GM19468 (cell line): ENCODE data around the gene DOCK3.
"Not testable (repeated sequence)": the region's sequence is repeated elsewhere in the genome, so short reads cannot be mapped to it uniquely, and the experiment has no call there.

ENCODE experiments used
- ATAC-seq: cut with Tn5 transposase; IDR thresholded peaks from one replicate; pipeline ENCODE4 v1.9.1; 2021; ENCODE audit warnings: mild to moderate bottlenecking, moderate library complexity, moderate number of reproducible peaks; ENCODE audit not compliant: unreplicated experiment; ENCODE audit errors: extremely low read depth

Gene DOCK3

GRCh38 chr3:51271172-51271571, 596.4 kb downstream of the DOCK3 start:
- ATAC-seq: no peak

DNA sequence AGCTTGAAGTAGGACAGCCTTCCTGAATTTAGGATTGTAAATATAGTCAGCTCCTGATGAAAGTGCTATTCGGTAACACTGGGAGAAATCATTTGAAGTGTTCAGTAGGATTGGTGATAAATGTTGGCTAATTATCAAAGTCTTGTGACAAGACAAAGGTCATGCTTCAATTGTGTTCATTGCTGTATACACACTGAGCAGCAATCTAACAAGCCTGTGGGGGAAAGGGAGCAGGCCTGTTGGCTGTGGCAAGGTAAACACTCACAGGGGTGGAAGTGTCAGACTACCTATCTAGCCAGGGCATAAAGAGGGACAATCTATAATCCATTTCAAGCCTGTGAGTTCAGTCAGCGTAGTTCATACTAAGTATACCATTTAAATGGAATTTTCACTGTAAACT, 599.3 kb downstream of the DOCK3 start:
- no peak for ATAC-seq

- no peak for ATAC-seq
Measured at GRCh38 chr3:51275111-51275805, 600.5 kb downstream of the DOCK3 start.

- ATAC-seq: no peak
Measured at GRCh38 chr3:51276046-51276445, 601.3 kb downstream of the DOCK3 start.

GRCh38 chr3:51279448-51279847, 604.7 kb downstream of the DOCK3 start:
- ATAC-seq: no peak

- ATAC-seq: no peak
Measured at GRCh38 chr3:51280176-51280575, 605.4 kb downstream of the DOCK3 start.

- ATAC-seq: no peak
Measured at GRCh38 chr3:51282931-51283330, 608.2 kb downstream of the DOCK3 start.

DNA sequence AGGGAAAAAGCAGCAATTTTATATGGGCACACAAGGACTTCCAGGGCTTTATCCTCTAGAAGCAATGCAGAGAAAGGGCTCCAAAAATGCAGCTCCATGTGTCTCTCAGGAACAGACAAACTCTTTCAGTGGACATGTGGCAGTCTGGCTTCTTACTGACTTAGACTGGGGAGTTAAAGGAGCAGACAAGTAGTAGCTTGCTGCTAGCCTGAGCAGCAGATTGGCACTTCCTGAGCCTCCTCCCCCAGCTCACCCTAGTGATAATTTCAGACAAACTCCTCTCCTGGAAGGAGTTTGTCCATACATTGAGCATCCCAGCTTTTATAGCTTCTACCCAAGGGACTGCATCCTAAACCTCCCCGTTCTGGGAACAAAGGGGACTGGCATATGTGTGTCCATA, 608.7 kb downstream of the DOCK3 start:
- no peak for ATAC-seq

DNA sequence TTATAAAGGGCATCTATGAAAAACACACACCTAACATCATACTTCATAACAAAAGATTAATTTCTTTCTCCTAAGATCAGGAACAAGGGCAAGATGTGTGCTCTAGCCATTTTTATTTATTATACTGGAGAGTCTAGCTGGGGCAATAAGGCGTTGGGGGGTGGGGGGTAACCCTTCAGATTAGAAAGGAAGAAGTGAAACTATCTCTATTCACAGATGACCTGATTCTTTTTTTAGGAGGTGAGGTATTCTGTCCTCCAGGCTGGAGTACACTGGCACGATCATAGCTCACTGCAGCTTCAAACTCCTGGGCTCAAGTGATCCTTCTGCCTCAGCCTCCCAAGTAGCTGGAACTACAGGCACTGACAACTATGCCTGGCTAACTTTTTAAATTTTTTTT, 620.9 kb downstream of the DOCK3 start:
- peak; percentile 58 for ATAC-seq

GRCh38 chr3:51297333-51297732, 622.6 kb downstream of the DOCK3 start:
- no peak for ATAC-seq

- ATAC-seq: no peak
Measured at GRCh38 chr3:51304230-51304629, 629.5 kb downstream of the DOCK3 start.

- ATAC-seq: no peak
Measured at GRCh38 chr3:51306093-51306492, 631.4 kb downstream of the DOCK3 start.

DNA sequence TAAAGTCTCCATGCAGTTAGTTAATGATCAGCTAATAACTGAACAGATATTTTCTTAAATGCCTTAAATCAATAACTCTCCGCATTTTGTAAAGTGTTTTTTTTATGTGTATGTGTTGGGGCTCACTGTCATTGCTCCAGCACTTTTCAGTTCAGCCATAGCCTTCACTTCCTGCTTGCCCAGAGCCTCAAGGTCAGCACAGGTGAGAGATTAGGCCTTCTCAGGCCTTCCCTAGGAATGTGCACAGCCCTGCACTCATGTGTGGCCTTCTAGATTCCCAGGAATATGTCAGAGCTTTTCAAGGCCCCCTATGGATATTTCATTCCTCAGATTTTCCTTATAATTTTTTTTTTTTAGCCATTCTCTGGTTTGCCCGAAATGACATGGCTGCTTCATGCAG, 632.7 kb downstream of the DOCK3 start:
- ATAC-seq: no peak

- not testable (repeated sequence) for ATAC-seq
Measured at GRCh38 chr3:51307945-51308607, 633.3 kb downstream of the DOCK3 start.

GRCh38 chr3:51311055-51311454, 636.3 kb downstream of the DOCK3 start:
- no peak for ATAC-seq

DNA sequence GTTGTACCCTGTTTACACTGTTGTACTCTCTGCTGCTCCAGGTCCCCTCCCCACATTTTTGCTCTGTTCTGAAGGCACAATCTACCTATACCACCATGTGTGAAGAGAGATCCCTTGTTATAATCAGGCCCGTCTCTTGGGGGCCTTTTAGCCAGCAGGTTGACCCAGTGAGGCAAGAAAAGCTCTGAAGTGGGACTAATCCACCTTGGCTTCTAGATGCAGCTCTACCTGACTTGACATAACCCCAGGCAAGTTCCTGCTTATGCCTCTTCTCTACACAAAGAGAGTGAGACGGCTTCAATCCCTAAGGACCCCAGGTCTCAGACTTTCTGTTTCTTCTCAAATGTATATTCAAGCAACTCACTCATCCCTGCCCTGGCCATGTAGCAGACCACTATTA, 653.5 kb downstream of the DOCK3 start:
- ATAC-seq: no peak

GRCh38 chr3:51330046-51330445, 655.3 kb downstream of the DOCK3 start:
- ATAC-seq: no peak

- no peak for ATAC-seq
Measured at GRCh38 chr3:51332156-51332555, 657.4 kb downstream of the DOCK3 start.

GRCh38 chr3:51333021-51333420, 658.3 kb downstream of the DOCK3 start:
- ATAC-seq: no peak

DNA sequence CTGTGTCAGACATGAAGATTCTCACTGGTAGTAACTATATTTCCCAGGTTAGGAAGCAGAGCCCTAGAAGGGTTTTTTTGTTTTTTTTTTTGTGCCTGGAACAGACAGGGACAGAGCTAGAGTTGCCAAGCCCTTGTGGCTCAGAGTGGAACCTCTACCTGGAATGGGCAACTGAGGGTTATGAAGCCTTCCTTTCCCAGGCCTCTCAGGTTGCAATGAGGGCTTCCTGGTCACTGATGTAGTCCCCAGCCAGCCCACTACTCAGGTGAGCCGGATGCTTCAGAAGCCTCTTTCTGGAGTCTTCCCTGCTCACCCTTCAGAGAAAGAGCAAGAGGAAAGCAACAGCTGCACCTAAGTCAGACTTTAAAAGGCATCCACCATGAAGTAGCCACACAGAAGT, 661.5 kb downstream of the DOCK3 start:
- ATAC-seq: no peak

GRCh38 chr3:51337666-51338065, 662.9 kb downstream of the DOCK3 start:
- no peak for ATAC-seq

- no peak for ATAC-seq
Measured at GRCh38 chr3:51338632-51339031, 663.9 kb downstream of the DOCK3 start.
